ENCODE measurements around the gene GPR45.

DNA sequence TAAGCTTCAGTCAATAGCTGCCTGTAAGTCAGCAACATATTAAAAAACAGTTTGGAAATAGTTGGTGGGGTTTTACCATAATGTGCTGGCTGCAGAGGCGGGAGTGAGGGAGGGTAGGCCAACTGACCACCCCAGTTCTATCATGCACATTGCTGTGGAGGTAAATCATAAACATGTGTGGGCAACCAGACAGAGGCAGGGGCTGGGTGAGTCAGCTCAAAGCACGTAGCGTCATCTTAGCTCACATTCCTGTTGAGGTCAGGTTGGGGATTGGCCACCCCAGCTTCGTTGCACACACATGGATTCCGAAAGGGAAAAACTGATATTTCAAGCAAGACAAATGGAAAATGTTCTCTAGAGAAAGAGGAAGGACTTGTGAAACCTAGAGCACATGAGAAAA lies 19.5 kb downstream of the GPR45 start:
- TF ChIP-seq, protein P1, sequence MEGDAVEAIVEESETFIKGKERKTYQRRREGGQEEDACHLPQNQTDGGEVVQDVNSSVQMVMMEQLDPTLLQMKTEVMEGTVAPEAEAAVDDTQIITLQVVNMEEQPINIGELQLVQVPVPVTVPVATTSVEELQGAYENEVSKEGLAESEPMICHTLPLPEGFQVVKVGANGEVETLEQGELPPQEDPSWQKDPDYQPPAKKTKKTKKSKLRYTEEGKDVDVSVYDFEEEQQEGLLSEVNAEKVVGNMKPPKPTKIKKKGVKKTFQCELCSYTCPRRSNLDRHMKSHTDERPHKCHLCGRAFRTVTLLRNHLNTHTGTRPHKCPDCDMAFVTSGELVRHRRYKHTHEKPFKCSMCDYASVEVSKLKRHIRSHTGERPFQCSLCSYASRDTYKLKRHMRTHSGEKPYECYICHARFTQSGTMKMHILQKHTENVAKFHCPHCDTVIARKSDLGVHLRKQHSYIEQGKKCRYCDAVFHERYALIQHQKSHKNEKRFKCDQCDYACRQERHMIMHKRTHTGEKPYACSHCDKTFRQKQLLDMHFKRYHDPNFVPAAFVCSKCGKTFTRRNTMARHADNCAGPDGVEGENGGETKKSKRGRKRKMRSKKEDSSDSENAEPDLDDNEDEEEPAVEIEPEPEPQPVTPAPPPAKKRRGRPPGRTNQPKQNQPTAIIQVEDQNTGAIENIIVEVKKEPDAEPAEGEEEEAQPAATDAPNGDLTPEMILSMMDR (IDR thresholded peaks at IDR 0.05) = no peak
- TF ChIP-seq EP300 (IDR thresholded peaks at IDR 0.05) = no peak
